OCI-LY1 (cell line): ENCODE data around the gene SPINK1.

Experiments
- H2AFZ ChIP-seq: fragments of 200-600 bp; sonication (generic), shearing (Covaris generic); 2 replicates; pipeline ENCODE4 v1.6.0; 2014; ENCODE audit warnings: antibody characterized with exemption, mild to moderate bottlenecking, low read length
- H3F3A ChIP-seq: fragments of 200-600 bp; sonication (generic), shearing (Covaris generic); 2 replicates; pipeline ENCODE4 v1.6.0; 2014; ENCODE audit warnings: mild to moderate bottlenecking, antibody characterized with exemption, low read length, moderate library complexity; ENCODE audit not compliant: insufficient read depth
- H3K27ac ChIP-seq: fragments of 200-600 bp; sonication (generic); 2 replicates; pipeline ENCODE4 v1.5.1; 2014; ENCODE audit warnings: low read length, mixed run types, mild to moderate bottlenecking, low read depth; ENCODE audit not compliant: poor library complexity, severe bottlenecking
- H3K27me3 ChIP-seq: fragments of 200-600 bp; sonication (generic); 2 replicates; pipeline ENCODE4 v1.6.0; 2014; ENCODE audit warnings: antibody characterized with exemption, mild to moderate bottlenecking, low read length, moderate library complexity; ENCODE audit not compliant: insufficient read depth
- H3K36me3 ChIP-seq: fragments of 200-600 bp; sonication (generic); 2 replicates; pipeline ENCODE4 v1.6.1; 2014; ENCODE audit warnings: mild to moderate bottlenecking, antibody characterized with exemption, low read length, moderate library complexity, mixed read lengths; ENCODE audit not compliant: insufficient read depth
- H3K4me1 ChIP-seq: fragments of 200-600 bp; sonication (generic); 2 replicates; pipeline ENCODE4 v1.5.1; 2014; ENCODE audit warnings: mild to moderate bottlenecking, low read length, moderate library complexity; ENCODE audit not compliant: insufficient read depth, severe bottlenecking
- H3K4me2 ChIP-seq: fragments of 200-600 bp; sonication (generic), shearing (Covaris generic); 2 replicates; pipeline ENCODE4 v1.6.1; 2014; ENCODE audit warnings: low read length
- H3K4me3 ChIP-seq: fragments of 200-600 bp; sonication (generic); 2 replicates; pipeline ENCODE4 v1.5.1; 2014; ENCODE audit warnings: low read length, low read depth, mild to moderate bottlenecking, mixed read lengths; ENCODE audit not compliant: poor library complexity, severe bottlenecking
- H3K79me2 ChIP-seq: fragments of 200-600 bp; shearing (Covaris generic); 2 replicates; pipeline ENCODE4 v1.6.1; 2016; ENCODE audit warnings: mixed run types, low read length, mixed read lengths; ENCODE audit not compliant: insufficient read depth
- H3K9ac ChIP-seq: fragments of 200-600 bp; sonication (generic), shearing (Covaris generic); 2 replicates; pipeline ENCODE4 v1.6.1; 2014; ENCODE audit warnings: mild to moderate bottlenecking, low read length, mixed read lengths
- H3K9me2 ChIP-seq: fragments of 200-600 bp; sonication (generic), shearing (Covaris generic); 2 replicates; pipeline ENCODE4 v1.6.1; 2014; ENCODE audit warnings: low read depth, mild to moderate bottlenecking, low read length, mixed read lengths
- H3K9me3 ChIP-seq: fragments of 200-600 bp; shearing (Covaris generic); 2 replicates; pipeline ENCODE4 v1.6.1; 2014; ENCODE audit warnings: low read length, mixed read lengths
- H4K20me1 ChIP-seq: fragments of 200-600 bp; sonication (generic), shearing (Covaris generic); 2 replicates; pipeline ENCODE4 v1.6.0; 2016; ENCODE audit warnings: mild to moderate bottlenecking, low read length; ENCODE audit not compliant: insufficient read depth
- CTCF ChIP-seq: fragments of 200-600 bp; sonication (generic), shearing (Covaris generic); IDR thresholded peaks from 2 replicates; pipeline ENCODE4 v1.5.1; 2017; ENCODE audit warnings: mild to moderate bottlenecking, antibody characterized with exemption, low read length, moderate library complexity, mixed read lengths
- EZH2 ChIP-seq: fragments of 200-600 bp; sonication (generic), shearing (Covaris generic); IDR thresholded peaks from 2 replicates; pipeline ENCODE4 v1.8.0; 2017; ENCODE audit warnings: borderline replicate concordance, mixed run types, mild to moderate bottlenecking, antibody characterized with exemption, low read length, moderate library complexity, mixed read lengths

SPINK1 gene

DNA sequence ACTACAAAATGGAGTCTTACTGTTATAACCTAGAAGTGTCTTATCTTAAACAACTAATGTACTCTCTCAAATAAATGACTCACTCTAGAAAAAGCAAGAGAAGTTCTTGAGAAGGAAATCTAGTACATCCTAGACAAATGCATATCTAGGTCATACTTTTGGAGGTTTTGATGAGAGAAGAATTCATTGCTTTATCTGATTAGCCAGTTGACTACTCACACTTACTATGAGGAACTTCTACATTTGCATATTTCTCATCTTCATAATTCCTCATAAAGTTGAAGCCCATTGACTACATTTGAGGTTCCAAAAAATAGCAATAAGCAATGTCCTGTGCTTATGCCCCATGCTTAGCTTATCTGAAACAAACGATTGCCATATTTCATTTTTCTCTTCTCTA lies 51.8 kb downstream of the SPINK1 start:
- H2AFZ ChIP-seq, result no peak overlapping the region
- no peaks in the 10 kb centered on the region for H3K79me2 ChIP-seq
- no peak overlapping the region for H3K9ac ChIP-seq
- no peak overlapping the region for H3K4me3 ChIP-seq
- no peaks in the 10 kb centered on the region for H3K9me3 ChIP-seq
- TF ChIP-seq CTCF (no peak), EZH2 (no peak)
- H4K20me1 ChIP-seq, result no peaks in the 10 kb centered on the region
- no peak overlapping the region for H3K27ac ChIP-seq
- H3K9me2 ChIP-seq, result no peaks in the 10 kb centered on the region; the same call in 1 of the 2 replicates
- no peak overlapping the region for H3K4me2 ChIP-seq
- H3K27me3 ChIP-seq, result no peaks in the 10 kb centered on the region
- peaks cover 10% of the 10 kb centered on the region for H3K4me1 ChIP-seq
- no peaks in the 10 kb centered on the region for H3K36me3 ChIP-seq
- no peaks in the 10 kb centered on the region for H3F3A ChIP-seq

DNA sequence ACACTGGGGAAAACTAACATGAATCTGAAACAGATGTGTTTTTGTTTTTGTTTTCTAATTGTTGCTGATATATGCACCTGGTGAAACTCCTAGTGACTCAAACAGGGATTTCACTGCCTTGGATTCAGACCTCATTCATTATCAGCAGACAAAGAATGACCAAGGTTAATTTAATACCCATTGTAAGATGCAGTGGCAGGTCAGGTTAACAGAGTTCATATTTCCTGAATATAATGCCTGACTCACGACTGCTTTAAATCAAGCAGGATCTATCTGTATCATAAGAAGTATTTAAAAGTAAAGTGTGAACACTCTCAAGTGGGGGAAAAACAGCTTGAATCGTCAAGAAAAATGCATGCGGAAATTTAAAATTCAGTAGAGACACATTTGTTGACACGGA lies 54.5 kb downstream of the SPINK1 start:
- H3K9me2 ChIP-seq, result no peaks in the 10 kb centered on the region; the same call in 1 of the 2 replicates
- no peak for TF ChIP-seq EZH2
- TF ChIP-seq CTCF, result no peak
- no peak overlapping the region for H2AFZ ChIP-seq
- H3K4me2 ChIP-seq, result no peak overlapping the region
- no peaks in the 10 kb centered on the region for H3K27me3 ChIP-seq
- H4K20me1 ChIP-seq, result no peaks in the 10 kb centered on the region
- H3F3A ChIP-seq, result no peaks in the 10 kb centered on the region
- no peaks in the 10 kb centered on the region for H3K79me2 ChIP-seq
- H3K9me3 ChIP-seq, result no peaks in the 10 kb centered on the region
- no peaks in the 10 kb centered on the region for H3K36me3 ChIP-seq
- no peak overlapping the region for H3K9ac ChIP-seq
- peaks cover 6% of the 10 kb centered on the region for H3K4me1 ChIP-seq
- no peak overlapping the region for H3K27ac ChIP-seq
- H3K4me3 ChIP-seq, result no peak overlapping the region
